SJSA1 (cell line): Measurements from ENCODE around the gene CHI3L2. TPM values are rescaled to one million over a fixed set of nuclear protein-coding genes. Genes with fewer than 3 reads are reported as not detected.

Source experiments
- DNase-seq, 2 experiments: peaks; one replicate each; pipeline ENCODE4 v3.0.0-alpha.2; 2015 to 2020; ENCODE audit warnings: low spot score in 2 of 2, low read depth in 1 of 2
- H3K27ac ChIP-seq: fragments of 250-450 bp; sonication (Bioruptor Pico); 2 replicates; pipeline ENCODE4 v1.5.1; 2020; ENCODE audit warnings: mild to moderate bottlenecking, moderate library complexity
- H3K27me3 ChIP-seq: fragments of 250-450 bp; sonication (Bioruptor Pico); replicated peaks from 2 replicates; pipeline ENCODE4 v1.5.1; 2020; ENCODE audit warnings: mild to moderate bottlenecking, moderate library complexity
- H3K36me3 ChIP-seq: fragments of 250-450 bp; sonication (Bioruptor Pico); 2 replicates; pipeline ENCODE4 v1.5.1; 2020; ENCODE audit warnings: mild to moderate bottlenecking
- H3K4me1 ChIP-seq: fragments of 250-450 bp; sonication (Bioruptor Pico); replicated peaks from 2 replicates; pipeline ENCODE4 v1.6.1; 2021; ENCODE audit warnings: mild to moderate bottlenecking
- H3K4me3 ChIP-seq: fragments of 250-450 bp; sonication (Bioruptor Pico); 2 replicates; pipeline ENCODE4 v1.5.1; 2020; ENCODE audit warnings: mild to moderate bottlenecking
- H3K9me3 ChIP-seq: fragments of 250-450 bp; sonication (Bioruptor Pico); replicated peaks from 2 replicates; pipeline ENCODE4 v1.5.1; 2020; ENCODE audit warnings: mild to moderate bottlenecking
- total RNA-seq: library from RNA; depleted of rRNA; stranded (reverse); fragments of >200 nt; shearing (Covaris generic); gene quantifications from 2 replicates; pipeline ENCODE4 v1.2.3, GENCODE V29; 2014

CHI3L2 gene
- total RNA-seq, 1 experiment from 2014 or later: not detected

- Histone ChIP-seq H3K4me3 (no peak overlapping the region), H3K4me1 (no peaks in the 10 kb centered on the region), H3K27me3 (no peaks in the 10 kb centered on the region), H3K9me3 (no peaks in the 10 kb centered on the region), H3K27ac (no peak overlapping the region), H3K36me3 (no peaks in the 10 kb centered on the region)
- no peak for DNase-seq
Observed at GRCh38 chr1:111220302-111220890, 7.1 kb upstream of the CHI3L2 start.

- Histone ChIP-seq H3K4me3 (no peak overlapping the region), H3K27ac (no peak overlapping the region), H3K36me3 (no peaks in the 10 kb centered on the region), H3K27me3 (no peaks in the 10 kb centered on the region), H3K9me3 (no peaks in the 10 kb centered on the region), H3K4me1 (no peaks in the 10 kb centered on the region)
- no peak for DNase-seq
Observed at GRCh38 chr1:111221276-111221632, 6.3 kb upstream of the CHI3L2 start.

- Histone ChIP-seq H3K36me3 (no peaks in the 10 kb centered on the region), H3K4me1 (no peaks in the 10 kb centered on the region), H3K4me3 (no peak overlapping the region), H3K27ac (no peak overlapping the region), H3K27me3 (no peaks in the 10 kb centered on the region), H3K9me3 (no peaks in the 10 kb centered on the region)
- no peak for DNase-seq
Observed at GRCh38 chr1:111221633-111222291, 5.8 kb upstream of the CHI3L2 start.

- no peaks in the 10 kb centered on the region for H3K4me1 ChIP-seq
- H3K27ac ChIP-seq: no peak overlapping the region
- H3K36me3 ChIP-seq: no peaks in the 10 kb centered on the region
- H3K9me3 ChIP-seq: no peaks in the 10 kb centered on the region
- DNase-seq: peak; percentile 47 to 70
- no peak overlapping the region for H3K4me3 ChIP-seq
- H3K27me3 ChIP-seq: no peaks in the 10 kb centered on the region
Observed at GRCh38 chr1:111222308-111223125, 5.0 kb upstream of the CHI3L2 start.

GRCh38 chr1:111223126-111223685, 4.3 kb upstream of the CHI3L2 start:
- DNase-seq: no peak
- H3K4me1 ChIP-seq: no peaks in the 10 kb centered on the region
- H3K36me3 ChIP-seq: no peaks in the 10 kb centered on the region
- H3K9me3 ChIP-seq: no peaks in the 10 kb centered on the region
- H3K27ac ChIP-seq: no peak overlapping the region
- no peaks in the 10 kb centered on the region for H3K27me3 ChIP-seq
- H3K4me3 ChIP-seq: no peak overlapping the region

DNA sequence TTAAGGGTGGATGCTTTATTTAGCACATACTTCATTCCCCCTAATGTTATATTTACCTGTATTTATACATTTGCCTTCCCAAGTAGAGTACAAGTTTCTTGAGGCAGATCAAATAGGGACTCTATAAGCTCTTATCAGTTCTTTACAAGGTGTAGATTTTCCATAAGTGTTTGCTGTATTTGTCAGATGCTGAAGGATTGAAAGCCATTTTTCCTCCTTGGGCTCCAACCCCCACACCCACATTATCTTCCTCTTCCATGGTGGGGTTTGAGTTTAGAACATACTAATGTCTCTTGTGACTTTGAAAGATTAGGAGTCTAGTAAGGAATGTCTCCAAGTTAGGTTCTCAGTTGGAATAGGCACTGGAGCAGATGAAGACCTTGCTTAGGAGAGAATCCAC, 2.4 kb upstream of the CHI3L2 start:
- Histone ChIP-seq H3K36me3 (no peaks in the 10 kb centered on the region), H3K9me3 (no peaks in the 10 kb centered on the region), H3K4me1 (no peaks in the 10 kb centered on the region), H3K27ac (no peak overlapping the region), H3K4me3 (no peak overlapping the region), H3K27me3 (no peaks in the 10 kb centered on the region)
- no peak for DNase-seq

- Histone ChIP-seq H3K4me1 (no peaks in the 10 kb centered on the region), H3K4me3 (no peak overlapping the region), H3K27me3 (no peaks in the 10 kb centered on the region), H3K9me3 (no peaks in the 10 kb centered on the region), H3K27ac (no peak overlapping the region), H3K36me3 (no peaks in the 10 kb centered on the region)
- DNase-seq: no peak
Observed at GRCh38 chr1:111225717-111226400, 1.7 kb upstream of the CHI3L2 start.

DNA sequence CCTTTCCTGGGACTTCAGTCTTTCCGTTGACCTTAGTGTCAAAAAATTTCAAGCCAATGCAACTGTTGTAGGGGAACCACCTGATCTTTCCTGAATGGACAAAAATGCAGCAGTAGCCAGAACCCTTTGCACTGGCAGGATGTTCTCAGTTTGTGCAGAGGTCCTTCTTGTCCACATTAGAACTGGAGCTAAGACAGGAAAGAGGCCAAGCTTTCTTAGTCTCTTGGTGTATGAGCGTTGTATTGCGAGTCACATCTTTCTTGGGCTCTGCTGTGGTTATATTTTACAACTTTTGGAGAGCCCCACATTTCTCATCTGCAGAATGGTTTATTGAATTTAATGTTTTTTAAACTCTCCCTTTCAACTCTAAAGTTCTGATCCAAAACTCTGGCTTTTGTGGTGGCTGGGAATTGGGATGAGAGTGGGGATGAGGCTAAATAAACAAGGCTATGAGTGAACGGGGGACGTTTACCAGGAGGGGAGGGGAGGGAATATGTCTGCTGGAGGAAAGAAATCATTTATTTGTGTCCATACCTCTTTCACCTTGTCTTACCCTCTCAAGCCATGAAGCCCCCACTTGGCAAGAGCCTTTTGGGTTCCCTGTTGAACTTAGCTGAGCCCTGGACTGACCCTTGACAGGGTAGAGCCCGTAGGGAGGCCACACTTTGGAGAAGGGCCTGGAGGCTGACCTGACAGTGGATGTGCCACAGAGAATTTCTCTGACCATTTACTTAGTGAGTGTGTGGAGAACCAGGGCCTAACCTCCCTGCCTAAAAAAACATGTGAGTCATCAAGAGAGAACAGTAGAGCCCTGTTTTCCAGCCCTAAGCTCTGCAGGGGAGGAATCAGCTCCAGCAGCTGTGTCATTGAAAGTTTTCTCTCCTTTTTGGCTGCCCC, 586 bp downstream of the CHI3L2 start:
- H3K9me3 ChIP-seq: no peaks in the 10 kb centered on the region
- no peaks in the 10 kb centered on the region for H3K4me1 ChIP-seq
- H3K36me3 ChIP-seq: no peaks in the 10 kb centered on the region
- no peak for DNase-seq
- H3K27ac ChIP-seq: no peak overlapping the region
- no peak overlapping the region for H3K4me3 ChIP-seq
- H3K27me3 ChIP-seq: no peaks in the 10 kb centered on the region

DNA sequence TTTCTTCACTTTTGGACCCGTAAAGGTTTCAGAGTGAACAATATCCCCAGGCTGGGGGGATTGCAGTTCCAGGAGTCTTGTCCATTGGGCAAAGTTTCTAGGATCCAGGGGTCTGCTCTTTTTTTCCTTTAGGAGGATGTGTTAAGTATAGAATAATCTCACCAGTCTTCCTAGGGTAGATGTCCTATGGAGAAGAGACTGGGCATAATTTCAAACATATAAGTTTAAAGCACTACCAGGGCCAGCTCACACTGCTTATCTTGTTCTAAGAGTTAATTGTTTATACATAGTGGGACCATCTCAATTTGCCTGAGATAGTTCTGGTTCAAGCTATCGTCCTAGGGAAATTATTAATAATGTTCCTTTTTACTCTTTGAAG, 1.2 kb downstream of the CHI3L2 start:
- Histone ChIP-seq H3K9me3 (no peaks in the 10 kb centered on the region), H3K27me3 (no peaks in the 10 kb centered on the region), H3K27ac (no peak overlapping the region), H3K4me1 (no peaks in the 10 kb centered on the region), H3K36me3 (no peaks in the 10 kb centered on the region), H3K4me3 (no peak overlapping the region)
- DNase-seq: no peak

- H3K4me3 ChIP-seq: no peak overlapping the region
- no peak for DNase-seq
Observed at GRCh38 chr1:111232134-111232533, 4.6 kb downstream of the CHI3L2 start.

GRCh38 chr1:111234258-111234657, 6.7 kb downstream of the CHI3L2 start:
- Histone ChIP-seq H3K4me3 (no peak overlapping the region), H3K27me3 (no peaks in the 10 kb centered on the region), H3K4me1 (no peaks in the 10 kb centered on the region), H3K9me3 (no peaks in the 10 kb centered on the region), H3K36me3 (no peaks in the 10 kb centered on the region), H3K27ac (no peak overlapping the region)
- DNase-seq: no peak

More at GRCh38 chr1:111232134-111232533, 4.6 kb downstream of the CHI3L2 start:
- Histone ChIP-seq H3K4me1 (no peaks in the 10 kb centered on the region), H3K27ac (no peak overlapping the region), H3K9me3 (no peaks in the 10 kb centered on the region), H3K27me3 (no peaks in the 10 kb centered on the region), H3K36me3 (no peaks in the 10 kb centered on the region)

DNA sequence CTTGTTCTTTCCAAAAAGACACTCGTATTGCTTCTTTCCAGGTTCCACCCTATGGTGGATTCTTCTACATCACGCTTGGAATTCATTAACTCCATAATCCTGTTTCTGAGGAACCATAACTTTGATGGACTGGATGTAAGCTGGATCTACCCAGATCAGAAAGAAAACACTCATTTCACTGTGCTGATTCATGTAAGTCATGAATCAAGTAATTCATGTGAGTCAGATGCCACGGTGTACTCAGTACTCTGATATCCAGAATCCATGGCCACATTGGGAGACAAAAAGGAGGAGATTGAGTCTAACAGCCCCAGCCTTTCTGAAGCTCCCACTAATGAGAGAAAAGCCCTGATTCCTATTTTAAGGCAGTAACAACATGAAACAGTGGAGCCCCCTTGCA, 7.4 kb downstream of the CHI3L2 start:
- H3K27ac ChIP-seq: no peak overlapping the region
- H3K9me3 ChIP-seq: no peaks in the 10 kb centered on the region
- H3K27me3 ChIP-seq: no peaks in the 10 kb centered on the region
- no peaks in the 10 kb centered on the region for H3K36me3 ChIP-seq
- DNase-seq: no peak
- no peaks in the 10 kb centered on the region for H3K4me1 ChIP-seq
- no peak overlapping the region for H3K4me3 ChIP-seq

DNA sequence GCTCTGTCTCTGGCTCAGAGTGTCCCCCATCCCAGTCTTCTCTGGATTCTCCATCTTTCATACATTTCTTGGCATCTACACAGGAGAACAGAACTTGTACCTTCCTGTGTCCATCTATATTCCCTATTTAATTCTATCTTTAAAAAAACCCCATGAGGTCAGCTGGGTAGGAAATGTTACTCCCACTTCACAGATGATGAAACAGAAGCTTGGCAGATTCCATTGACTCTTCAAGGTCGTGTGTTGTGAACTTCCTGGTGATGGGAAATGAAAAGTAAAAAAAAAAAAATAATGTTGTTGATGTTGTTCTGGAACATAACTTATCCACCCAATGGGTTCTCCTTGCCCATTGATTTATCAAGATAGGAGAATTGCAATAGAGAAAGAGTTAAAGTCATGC, 8.9 kb downstream of the CHI3L2 start:
- Histone ChIP-seq H3K27ac (no peak overlapping the region), H3K4me3 (no peak overlapping the region), H3K27me3 (no peaks in the 10 kb centered on the region), H3K9me3 (no peaks in the 10 kb centered on the region), H3K4me1 (no peaks in the 10 kb centered on the region), H3K36me3 (no peaks in the 10 kb centered on the region)
- DNase-seq: no peak
